GM11168 (cell line): ENCODE measurements around the gene RTN1.

ENCODE experiments used
- in situ Hi-C: fragments of 300-500 bp; cut with MboI; formaldehyde crosslinking; loops from one replicate; pipeline ENCODE4 v1.12.0; 2022; ENCODE audit warnings: low sequenced_read_pairs; ENCODE audit not compliant: unreplicated experiment

RTN1 gene

GRCh38 chr14:59727073-59727661, 143.4 kb downstream of the RTN1 start:
- in situ Hi-C loops, result no loop called here

GRCh38 chr14:59711080-59711479, 159.5 kb downstream of the RTN1 start:
- in situ Hi-C loops, result no loop called here

- in situ Hi-C loops, result no loop called here
These were observed 162.6 kb downstream of the RTN1 start for GRCh38 chr14:59707778-59708561.

GRCh38 chr14:59705866-59706265, 164.7 kb downstream of the RTN1 start:
- in situ Hi-C loops, result no loop called here

- in situ Hi-C loops, result no loop called here
These were observed 165.3 kb downstream of the RTN1 start for GRCh38 chr14:59705245-59705644.

GRCh38 chr14:59704054-59704645, 166.4 kb downstream of the RTN1 start:
- in situ Hi-C loops, result no loop called here

- in situ Hi-C loops, result no loop called here
These were observed 171.1 kb downstream of the RTN1 start for GRCh38 chr14:59699442-59699841.

GRCh38 chr14:59698793-59699192, 171.8 kb downstream of the RTN1 start:
- in situ Hi-C loops, result no loop called here

- in situ Hi-C loops, result no loop called here
These were observed 175.4 kb downstream of the RTN1 start for GRCh38 chr14:59695198-59695597.

- in situ Hi-C loops, result no loop called here
These were observed 179.3 kb downstream of the RTN1 start for GRCh38 chr14:59691266-59691665.

- in situ Hi-C loops, result no loop called here
These were observed 180.2 kb downstream of the RTN1 start for GRCh38 chr14:59690426-59690825.

- in situ Hi-C loops, result no loop called here
These were observed 182.1 kb downstream of the RTN1 start for GRCh38 chr14:59688224-59689170.

- in situ Hi-C loops, result no loop called here
These were observed 182.9 kb downstream of the RTN1 start for GRCh38 chr14:59687663-59688062.

- in situ Hi-C loops, result no loop called here
These were observed 190.7 kb downstream of the RTN1 start for GRCh38 chr14:59679872-59680271.

- in situ Hi-C loops, result no loop called here
These were observed 192.2 kb downstream of the RTN1 start for GRCh38 chr14:59678352-59678751.

GRCh38 chr14:59677771-59678231, 192.8 kb downstream of the RTN1 start:
- in situ Hi-C loops, result no loop called here

- in situ Hi-C loops, result no loop called here
These were observed 195.2 kb downstream of the RTN1 start for GRCh38 chr14:59675394-59675793.

- in situ Hi-C loops, result no loop called here
These were observed 205.8 kb downstream of the RTN1 start for GRCh38 chr14:59664741-59665140.

GRCh38 chr14:59657769-59658168, 212.8 kb downstream of the RTN1 start:
- in situ Hi-C loops, result no loop called here

- in situ Hi-C loops, result no loop called here
These were observed 214.1 kb downstream of the RTN1 start for GRCh38 chr14:59656473-59656872.
